HCT116 (cell line): ENCODE measurements around the gene NDUFA3. TPM values are rescaled to one million over a fixed set of nuclear protein-coding genes. Genes with fewer than 3 reads are reported as not detected.

Experiments used
- ATAC-seq: fragments of 200-7000 bp; cut with Tn5 transposase; 2 replicates; pipeline ENCODE4 v1.9.1; 2020; ENCODE audit warnings: mild to moderate bottlenecking, moderate library complexity
- BruUV-seq: library from RNA; stranded (reverse); fragments of 400-500 nt; replicated peaks from 2 replicates; lab custom pipeline; 2021; lab: Mats Ljungman, UMichigan
- CTCF ChIA-PET: fragments of 300-600 bp; sonication (Branson Sonifier 250); formaldehyde crosslinking; loops from one replicate; lab custom pipeline; 2021; ENCODE audit warnings: antibody characterized with exemption; lab: Charles Lee
- POLR2A ChIA-PET: fragments of 300-600, 350-600 bp; sonication (Branson Sonifier 250); formaldehyde crosslinking; loops from one replicate; lab custom pipeline; 2021; ENCODE audit warnings: antibody characterized with exemption; lab: Charles Lee
- RAD21 ChIA-PET, 2 experiments: fragments of 300-600 bp; sonication (Branson Sonifier 250); formaldehyde crosslinking; loops; one replicate each; lab custom pipeline; 2023; ENCODE audit warnings: low total read pairs in 2 of 2; ENCODE audit not compliant: uncharacterized antibody in 2 of 2, unreplicated experiment in 2 of 2, low non-redundant PET in 1 of 2; lab: Charles Lee
- DNase-seq: peaks from one replicate; pipeline ENCODE4 v3.0.0-alpha.2; 2010; ENCODE audit warnings: low read depth, low spot score
- H2AFZ ChIP-seq: fragments of 200-600 bp; shearing (Covaris generic), sonication (generic); 2 replicates; pipeline ENCODE4 v1.6.1; 2017; ENCODE audit warnings: low read depth, mixed run types, mixed read lengths, antibody characterized with exemption, low read length; ENCODE audit not compliant: poor library complexity, severe bottlenecking
- H3K27ac ChIP-seq: 2 replicates; pipeline ENCODE4 v1.5.1; 2012; ENCODE audit warnings: low read depth, low read length
- H3K27me3 ChIP-seq: fragments of 200-600 bp; sonication (generic); 2 replicates; pipeline ENCODE4 v1.6.1; 2016; ENCODE audit warnings: mixed run types, low read length, mixed read lengths; ENCODE audit not compliant: insufficient read depth
- H3K36me3 ChIP-seq, 2 experiments: fragments of 200-500 bp in 1 of 2; fragments of 200-600 bp in 1 of 2; sonication (Bioruptor generic) in 1 of 2; sonication (generic) in 1 of 2; 2 replicates each; pipeline versions ENCODE4 v1.5.1 to v1.6.1; 2014 to 2016; ENCODE audit warnings: low read length in 2 of 2, inconsistent platforms in 1 of 2, mixed read lengths in 1 of 2, mixed run types in 1 of 2; ENCODE audit not compliant: insufficient read depth in 2 of 2, control insufficient read depth in 1 of 2
- H3K4me1 ChIP-seq, 2 experiments: fragments of 200-600 bp in 1 of 2; sonication (generic) in 1 of 2; 2 replicates each; pipeline versions ENCODE4 v1.5.1 to v1.6.1; 2012 to 2017; ENCODE audit warnings: low read length in 2 of 2, inconsistent platforms in 1 of 2, mild to moderate bottlenecking in 1 of 2, mixed read lengths in 1 of 2, mixed run types in 1 of 2, moderate library complexity in 1 of 2; ENCODE audit not compliant: insufficient read depth in 2 of 2, control insufficient read depth in 1 of 2
- H3K4me2 ChIP-seq: fragments of 200-600 bp; sonication (generic); 2 replicates; pipeline ENCODE4 v1.6.1; 2017; ENCODE audit warnings: mixed run types, low read length, mixed read lengths
- H3K4me3 ChIP-seq, 2 experiments: fragments of 200-600 bp in 1 of 2; sonication (generic) in 1 of 2; replicated peaks in 1 of 2; 2 replicates each; pipeline ENCODE4 v1.5.1; 2011 to 2016; ENCODE audit warnings: low read length in 2 of 2, control low read depth in 1 of 2, low read depth in 1 of 2, mild to moderate bottlenecking in 1 of 2, mixed read lengths in 1 of 2, mixed run types in 1 of 2
- H3K79me2 ChIP-seq: fragments of 200-600 bp; sonication (generic); 2 replicates; pipeline ENCODE4 v1.6.1; 2017; ENCODE audit warnings: mild to moderate bottlenecking, mixed run types, low read length, moderate library complexity, mixed read lengths; ENCODE audit not compliant: insufficient read depth
- H3K9ac ChIP-seq: fragments of 200-600 bp; sonication (generic); 2 replicates; pipeline ENCODE4 v1.6.1; 2016; ENCODE audit warnings: low read length, mixed read lengths
- H3K9me2 ChIP-seq: fragments of 200-600 bp; sonication (generic), shearing (Covaris generic); 2 replicates; pipeline ENCODE4 v1.6.1; 2017; ENCODE audit warnings: mixed run types, mild to moderate bottlenecking, moderate library complexity; ENCODE audit not compliant: insufficient read depth
- H3K9me3 ChIP-seq, 2 experiments: fragments of 200-500 bp in 1 of 2; fragments of 200-600 bp in 1 of 2; sonication (Bioruptor generic) in 1 of 2; sonication (generic) in 1 of 2; 2 replicates each; pipeline ENCODE4 v1.6.1; 2014 to 2017; ENCODE audit warnings: low read length in 2 of 2, mixed read lengths in 2 of 2, inconsistent platforms in 1 of 2, low read depth in 1 of 2, mild to moderate bottlenecking in 1 of 2, mixed run types in 1 of 2, moderate library complexity in 1 of 2; ENCODE audit not compliant: control insufficient read depth in 1 of 2, insufficient read depth in 1 of 2
- H4K20me1 ChIP-seq: fragments of 200-600 bp; sonication (generic), shearing (Covaris generic); 2 replicates; pipeline ENCODE4 v1.6.1; 2017; ENCODE audit warnings: mixed run types, mild to moderate bottlenecking, moderate library complexity; ENCODE audit not compliant: insufficient read depth
- CEBPB ChIP-seq: IDR thresholded peaks from 2 replicates; pipeline ENCODE4 v1.6.1; 2012; ENCODE audit warnings: low read depth
- ELF1 ChIP-seq: IDR thresholded peaks from 2 replicates; pipeline ENCODE4 v1.6.1; 2012; ENCODE audit warnings: low read depth, borderline replicate concordance
- EZH2 ChIP-seq: fragments of 200-600 bp; sonication (generic); IDR thresholded peaks from 2 replicates; pipeline ENCODE4 v1.6.1; 2017; ENCODE audit warnings: antibody characterized with exemption, mixed run types
- POLR2AphosphoS5 ChIP-seq: IDR thresholded peaks from 2 replicates; pipeline ENCODE4 v1.6.1; 2011; ENCODE audit warnings: mild to moderate bottlenecking, low read depth, low read length, moderate library complexity
- REST ChIP-seq: IDR thresholded peaks from 2 replicates; pipeline ENCODE4 v1.6.1; 2012; ENCODE audit warnings: low read depth
- SIN3A ChIP-seq: IDR thresholded peaks from 2 replicates; pipeline ENCODE4 v1.6.1; 2012; ENCODE audit warnings: low read depth
- SP1 ChIP-seq: IDR thresholded peaks from 2 replicates; pipeline ENCODE4 v1.6.1; 2012; ENCODE audit warnings: low read depth
- SRF ChIP-seq: IDR thresholded peaks from 2 replicates; pipeline ENCODE4 v1.6.1; 2012; ENCODE audit warnings: low read depth
- YY1 ChIP-seq: IDR thresholded peaks from 2 replicates; pipeline ENCODE4 v1.6.1; 2011; ENCODE audit warnings: low read length, low read depth, moderate library complexity, mild to moderate bottlenecking; ENCODE audit not compliant: insufficient replicate concordance; ENCODE audit errors: extremely low read depth
- intact Hi-C: fragments of 100-400 bp; cut with micrococcal nuclease; formaldehyde crosslinking; loops from 2 replicates; pipeline ENCODE4 v1.10.0; 2022
- total RNA-seq: library from RNA; stranded (reverse); gene quantifications from one replicate; pipeline ENCODE4 v1.2.1, GENCODE V29; 2021; ENCODE audit not compliant: unreplicated experiment
- TF ChIP-seq, protein P1 (sequence below): IDR thresholded peaks from 2 replicates; pipeline ENCODE4 v1.6.1; 2012

NDUFA3 gene
- total RNA-seq, 1 experiment from 2014 or later: 149 TPM

GRCh38 chr19:54069470-54069869 is 33.2 kb upstream of the NDUFA3 start (continued):
- TF ChIP-seq SP1 (no peak), CEBPB (no peak)
- TF ChIP-seq, all 23 proteins: peak for 0

- RAD21 ChIA-PET: no interaction called here
- Histone ChIP-seq H3K4me2 (no peak overlapping the region), H3K9me3 (peaks cover 0 to 9% of the 10 kb centered on the region in 2 experiments; a peak in 2 of 4 replicates), H3K9me2 (no peaks in the 10 kb centered on the region), H3K4me3 (no peak overlapping the region), H2AFZ (no peak overlapping the region), H3K79me2 (no peaks in the 10 kb centered on the region), H3K9ac (no peak overlapping the region), H4K20me1 (no peaks in the 10 kb centered on the region), H3K27me3 (no peaks in the 10 kb centered on the region), H3K27ac (no peak overlapping the region), H3K4me1 (no peaks in the 10 kb centered on the region), H3K36me3 (no peaks in the 10 kb centered on the region)
- DNase-seq (no peak), ATAC-seq (no peak)
- no TSS peak for BruUV-seq
- intact Hi-C loops: no loop called here
- CTCF ChIA-PET: no interaction called here
- no peak for TF ChIP-seq SIN3A
- no peak for TF ChIP-seq REST
- TF ChIP-seq YY1: no peak
- TF ChIP-seq EZH2: no peak
- TF ChIP-seq CEBPB: no peak
- TF ChIP-seq ELF1: no peak
- TF ChIP-seq SRF: no peak
- TF ChIP-seq, protein P1, sequence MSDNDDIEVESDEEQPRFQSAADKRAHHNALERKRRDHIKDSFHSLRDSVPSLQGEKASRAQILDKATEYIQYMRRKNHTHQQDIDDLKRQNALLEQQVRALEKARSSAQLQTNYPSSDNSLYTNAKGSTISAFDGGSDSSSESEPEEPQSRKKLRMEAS: no peak
- TF ChIP-seq POLR2AphosphoS5: no peak
- POLR2A ChIA-PET: no interaction called here
These were observed 28.8 kb upstream of the NDUFA3 start for GRCh38 chr19:54073829-54074228.
